Ascending aorta (tissue), 2 donors: ENCODE measurements around the gene MAP4K5. TPM values are rescaled to one million over a fixed set of nuclear protein-coding genes. Genes with fewer than 3 reads are reported as not detected.
A peak's percentile ranks its signal among the peaks of the same experiment; 100 is the strongest.

Experiments used
- DNase-seq, 2 donors: peaks; one replicate each; pipeline ENCODE4 v3.0.0-alpha.2; 2019; ENCODE audit warnings: low spot score in 2 of 2
- H3K27ac ChIP-seq, 2 donors: fragments of 200-600 bp; sonication (generic); one replicate each; pipeline ENCODE4 v1.5.1; 2016 to 2017; ENCODE audit warnings: mild to moderate bottlenecking in 1 of 2
- H3K27me3 ChIP-seq: fragments of 200-600 bp; sonication (generic); one replicate; pipeline ENCODE4 v1.5.1; 2017
- H3K36me3 ChIP-seq, 2 donors: fragments of 200-600 bp; sonication (generic); one replicate each; pipeline ENCODE4 v1.5.1; 2016
- H3K4me1 ChIP-seq, 2 donors: fragments of 200-600 bp; sonication (generic); one replicate each; pipeline ENCODE4 v1.5.1; 2016 to 2017; ENCODE audit warnings: mild to moderate bottlenecking in 1 of 2
- H3K4me3 ChIP-seq, 2 donors: fragments of 200-600 bp; sonication (generic); one replicate each; pipeline ENCODE4 v1.5.1; 2016 to 2017; ENCODE audit warnings: mild to moderate bottlenecking in 1 of 2
- H3K9me3 ChIP-seq, 2 donors: fragments of 200-600 bp; sonication (generic); one replicate each; pipeline ENCODE4 v1.5.1; 2016
- intact Hi-C: fragments of 100-400 bp; cut with DNase I; formaldehyde crosslinking; loops from one replicate; pipeline ENCODE4 v1.15.1; 2023
- total RNA-seq: library from RNA; depleted of rRNA; stranded (reverse); fragments of >200 nt; gene quantifications from one replicate; pipeline ENCODE4 v1.1.0, GENCODE V29; 2016
- TF ChIP-seq, protein P1 (sequence below), 3 experiments: fragments of 200-600 bp in 2 of 3; fragments of 450-650 bp in 1 of 3; sonication (generic) in 2 of 3; IDR thresholded peaks; one replicate each; pipeline ENCODE4 v1.5.1; 2016 to 2019; ENCODE audit warnings: antibody characterized with exemption in 3 of 3, mild to moderate bottlenecking in 1 of 3, moderate library complexity in 1 of 3

Gene MAP4K5
- total RNA-seq, 1 donor from 2014 or later: 249 TPM

DNA sequence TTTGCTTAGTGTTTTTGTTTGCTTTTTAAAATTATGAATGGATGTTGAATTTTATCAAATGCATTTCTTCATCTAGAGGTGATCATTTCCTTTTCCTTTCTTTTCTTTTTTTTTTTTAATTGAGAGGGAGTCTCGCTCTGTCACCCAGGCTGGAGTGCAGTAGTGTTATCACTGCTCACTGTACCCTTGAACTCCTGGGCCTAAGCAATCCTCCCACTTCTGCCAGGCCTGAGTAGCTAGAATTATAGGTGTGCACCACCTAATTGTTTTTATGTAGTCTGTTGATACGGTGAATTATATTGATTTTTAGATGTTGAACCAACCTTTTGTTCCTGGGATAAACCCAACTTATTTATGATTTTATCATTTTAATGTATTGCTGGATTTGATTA is 134.2 kb downstream of the MAP4K5 start:
- intact Hi-C loops: no loop called here
- no peaks in the 10 kb centered on the region for H3K36me3 ChIP-seq
- TF ChIP-seq, protein P1, sequence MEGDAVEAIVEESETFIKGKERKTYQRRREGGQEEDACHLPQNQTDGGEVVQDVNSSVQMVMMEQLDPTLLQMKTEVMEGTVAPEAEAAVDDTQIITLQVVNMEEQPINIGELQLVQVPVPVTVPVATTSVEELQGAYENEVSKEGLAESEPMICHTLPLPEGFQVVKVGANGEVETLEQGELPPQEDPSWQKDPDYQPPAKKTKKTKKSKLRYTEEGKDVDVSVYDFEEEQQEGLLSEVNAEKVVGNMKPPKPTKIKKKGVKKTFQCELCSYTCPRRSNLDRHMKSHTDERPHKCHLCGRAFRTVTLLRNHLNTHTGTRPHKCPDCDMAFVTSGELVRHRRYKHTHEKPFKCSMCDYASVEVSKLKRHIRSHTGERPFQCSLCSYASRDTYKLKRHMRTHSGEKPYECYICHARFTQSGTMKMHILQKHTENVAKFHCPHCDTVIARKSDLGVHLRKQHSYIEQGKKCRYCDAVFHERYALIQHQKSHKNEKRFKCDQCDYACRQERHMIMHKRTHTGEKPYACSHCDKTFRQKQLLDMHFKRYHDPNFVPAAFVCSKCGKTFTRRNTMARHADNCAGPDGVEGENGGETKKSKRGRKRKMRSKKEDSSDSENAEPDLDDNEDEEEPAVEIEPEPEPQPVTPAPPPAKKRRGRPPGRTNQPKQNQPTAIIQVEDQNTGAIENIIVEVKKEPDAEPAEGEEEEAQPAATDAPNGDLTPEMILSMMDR (IDR thresholded peaks at IDR 0.05): no peak
- no peaks in the 10 kb centered on the region for H3K9me3 ChIP-seq
- DNase-seq: no peak
- no peak overlapping the region for H3K4me3 ChIP-seq
- peaks cover 0 to 14% of the 10 kb centered on the region in 2 donors for H3K4me1 ChIP-seq
- no peak overlapping the region for H3K27ac ChIP-seq
- H3K27me3 ChIP-seq: no peaks in the 10 kb centered on the region

GRCh38 chr14:50397390-50398188 is 134.8 kb downstream of the MAP4K5 start:
- TF ChIP-seq, protein P1 (IDR thresholded peaks at IDR 0.05): no peak
- peak overlapping the region; percentile 82 to 83 for H3K4me3 ChIP-seq
- peak overlapping the region; percentile 50 to 69 for H3K27ac ChIP-seq
- no peaks in the 10 kb centered on the region for H3K9me3 ChIP-seq
- peaks cover 0 to 14% of the 10 kb centered on the region in 2 donors for H3K4me1 ChIP-seq
- DNase-seq: peak in 1 of 2 donors; percentile 64
- H3K27me3 ChIP-seq: no peaks in the 10 kb centered on the region
- intact Hi-C loops: loop anchor here (2.0 kb wide), 1 partner anchor 77 kb away; no protein-coding TSS in a partner anchor
- no peaks in the 10 kb centered on the region for H3K36me3 ChIP-seq

DNA sequence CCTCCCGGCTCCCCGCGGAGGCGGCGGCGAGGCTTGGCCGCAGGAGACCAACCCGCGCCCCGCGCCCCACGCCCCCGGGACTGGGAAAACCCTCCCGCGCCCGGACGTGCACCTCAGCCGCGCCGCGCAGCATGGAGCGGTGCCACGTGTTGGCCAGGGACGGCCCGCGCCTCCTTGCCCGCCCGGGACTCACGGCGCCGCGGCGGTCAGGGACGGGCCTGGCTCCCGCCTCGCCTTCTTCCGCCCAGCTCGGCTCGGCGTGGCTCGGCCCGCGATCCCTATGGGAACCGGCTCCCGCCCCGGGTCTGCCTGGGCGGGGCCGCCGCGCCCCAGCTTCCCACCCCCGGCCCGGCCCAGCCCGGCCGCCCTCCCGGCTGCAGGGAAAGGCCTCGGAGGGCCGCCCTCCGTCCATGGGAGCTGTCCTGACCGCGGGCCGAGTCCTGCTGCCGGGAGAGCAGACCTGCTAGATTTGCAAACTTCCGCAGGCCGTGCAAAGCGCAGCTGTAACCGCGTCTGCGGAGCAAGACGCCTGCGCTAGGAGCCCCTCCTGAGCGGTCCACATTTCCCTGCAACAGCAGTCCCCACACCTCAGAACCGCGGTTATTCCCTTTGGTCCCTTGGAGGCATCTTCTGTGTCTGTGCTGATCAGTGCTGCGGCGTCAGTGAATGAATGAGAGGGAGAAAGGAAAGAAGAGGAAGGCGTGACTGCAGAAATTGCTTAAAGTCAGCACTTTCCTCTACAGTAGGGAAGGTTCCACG is 135.6 kb downstream of the MAP4K5 start, which contains the start of gene CDKL1:
TSS of gene CDKL1 (minus strand) at position 251 of the 759 bp plus-strand sequence. CDS start 1,013 bp downstream, outside the sequence.
- H3K27me3 ChIP-seq: no peaks in the 10 kb centered on the region
- H3K4me1 ChIP-seq: peaks cover 0 to 14% of the 10 kb centered on the region in 2 donors
- intact Hi-C loops: loop anchor here (2.0 kb wide), 1 partner anchor 76 kb away; no protein-coding TSS in a partner anchor
- peak in 1 of 2 donors; percentile 73 for DNase-seq
- no peaks in the 10 kb centered on the region for H3K36me3 ChIP-seq
- peak within 1 kb of the TSS; percentile 82 to 83 for H3K4me3 ChIP-seq
- H3K27ac ChIP-seq: peak within 1 kb of the TSS; percentile 50 to 69
- H3K9me3 ChIP-seq: no peaks in the 10 kb centered on the region
- TF ChIP-seq, protein P1 (IDR thresholded peaks at IDR 0.05): no peak

GRCh38 chr14:50395448-50395847 is 136.9 kb downstream of the MAP4K5 start:
- intact Hi-C loops: no loop called here
- DNase-seq: no peak
- Histone ChIP-seq H3K4me1 (peaks cover 0 to 14% of the 10 kb centered on the region in 2 donors), H3K27ac (no peak overlapping the region), H3K27me3 (no peaks in the 10 kb centered on the region), H3K36me3 (no peaks in the 10 kb centered on the region), H3K4me3 (peak overlapping the region; percentile 82 to 83), H3K9me3 (no peaks in the 10 kb centered on the region)
- TF ChIP-seq, protein P1 (IDR thresholded peaks at IDR 0.05): no peak

DNA sequence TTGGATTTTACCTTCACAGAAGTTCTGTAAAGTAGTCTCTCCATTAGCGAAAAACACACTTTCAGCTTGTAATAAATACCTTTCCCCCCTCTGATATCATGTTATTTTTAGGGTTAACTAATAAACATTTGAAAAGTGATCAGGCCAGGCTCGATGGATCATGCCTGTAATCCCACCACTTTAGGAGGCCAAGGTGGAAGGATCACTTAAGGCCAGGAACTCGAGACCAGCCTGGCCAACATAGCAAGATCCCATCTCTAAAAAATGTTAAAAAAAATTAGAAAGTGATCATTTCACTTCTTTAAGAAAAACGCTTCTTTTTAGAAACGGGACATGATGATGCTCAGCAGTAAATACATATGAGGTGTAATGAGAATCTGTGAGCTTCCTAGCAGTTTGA is 137.7 kb downstream of the MAP4K5 start:
- H3K27ac ChIP-seq: no peak overlapping the region
- TF ChIP-seq, protein P1 (IDR thresholded peaks at IDR 0.05): no peak
- no peaks in the 10 kb centered on the region for H3K9me3 ChIP-seq
- intact Hi-C loops: no loop called here
- DNase-seq: no peak
- H3K4me3 ChIP-seq: no peak overlapping the region
- H3K27me3 ChIP-seq: no peaks in the 10 kb centered on the region
- H3K36me3 ChIP-seq: no peaks in the 10 kb centered on the region
- H3K4me1 ChIP-seq: peaks cover 0 to 10% of the 10 kb centered on the region in 2 donors
